PC-3 (cell line): ENCODE data around the gene RBMS3. TPM values are rescaled to one million over a fixed set of nuclear protein-coding genes. Genes with fewer than 3 reads are reported as not detected.

Experiments
- ATAC-seq: fragments of 200-7000 bp; cut with Tn5 transposase; 2 replicates; pipeline ENCODE4 v1.9.1; 2020; ENCODE audit warnings: mild to moderate bottlenecking, moderate library complexity
- BruUV-seq: library from RNA; stranded (reverse); fragments of 400-500 nt; replicated peaks from 2 replicates; lab custom pipeline; 2021; lab: Mats Ljungman, UMichigan
- CTCF ChIA-PET: fragments of 300-600 bp; sonication (Branson Sonifier 250); formaldehyde crosslinking; loops from one replicate; lab custom pipeline; 2022; ENCODE audit warnings: antibody characterized with exemption; lab: Charles Lee
- POLR2A ChIA-PET: fragments of 300-600 bp; sonication (Branson Sonifier 250); formaldehyde crosslinking; loops from one replicate; lab custom pipeline; 2022; ENCODE audit warnings: antibody characterized with exemption; ENCODE audit not compliant: unreplicated experiment; lab: Charles Lee
- DNase-seq: peaks from one replicate; pipeline ENCODE4 v3.0.0-alpha.2; 2015
- H2AFZ ChIP-seq: fragments of 300-600 bp; sonication (generic); 2 replicates; pipeline ENCODE4 v1.6.0; 2016; ENCODE audit warnings: antibody characterized with exemption, low read length
- H3F3A ChIP-seq: fragments of 300-600 bp; sonication (generic); one replicate; pipeline ENCODE4 v1.6.0; 2017; ENCODE audit warnings: antibody characterized with exemption, low read length, control low read depth, mild to moderate bottlenecking; ENCODE audit not compliant: unreplicated experiment
- H3K27ac ChIP-seq: fragments of 300-600 bp; sonication (generic); 2 replicates; pipeline ENCODE4 v1.5.1; 2016; ENCODE audit warnings: mild to moderate bottlenecking, low read length
- H3K27me3 ChIP-seq: fragments of 300-600 bp; sonication (generic); 2 replicates; pipeline ENCODE4 v1.6.1; 2016; ENCODE audit warnings: low read length, mixed read lengths
- H3K36me3 ChIP-seq: fragments of 300-600 bp; sonication (generic); 2 replicates; pipeline ENCODE4 v1.6.1; 2016; ENCODE audit warnings: low read depth, mixed run types, low read length, mixed read lengths
- H3K4me1 ChIP-seq: fragments of 300-600 bp; sonication (generic); 2 replicates; pipeline ENCODE4 v1.5.1; 2016; ENCODE audit warnings: low read length; ENCODE audit not compliant: insufficient read depth
- H3K4me2 ChIP-seq: fragments of 300-600 bp; sonication (generic); 2 replicates; pipeline ENCODE4 v1.6.0; 2016; ENCODE audit warnings: low read length
- H3K4me3 ChIP-seq: fragments of 300-600 bp; sonication (generic); 2 replicates; pipeline ENCODE4 v1.5.1; 2016; ENCODE audit warnings: mild to moderate bottlenecking, low read length, mixed read lengths
- H3K79me2 ChIP-seq: fragments of 300-600 bp; sonication (generic); 2 replicates; pipeline ENCODE4 v1.6.1; 2017; ENCODE audit warnings: low read length, mixed read lengths
- H3K9ac ChIP-seq: fragments of 300-600 bp; sonication (generic); 2 replicates; pipeline ENCODE4 v1.6.0; 2016; ENCODE audit warnings: mild to moderate bottlenecking, low read length
- H3K9me2 ChIP-seq: fragments of 300-600 bp; sonication (generic); replicated peaks from 2 replicates; pipeline ENCODE4 v1.6.1; 2016; ENCODE audit warnings: mixed run types, low read length, mixed read lengths
- H3K9me3 ChIP-seq: fragments of 300-600 bp; sonication (generic); 2 replicates; pipeline ENCODE4 v1.6.1; 2016; ENCODE audit warnings: low read length, mixed read lengths
- H4K20me1 ChIP-seq: fragments of 300-600 bp; sonication (generic); 2 replicates; pipeline ENCODE4 v1.6.1; 2016; ENCODE audit warnings: low read length, mixed read lengths
- EZH2 ChIP-seq: fragments of 300-600 bp; sonication (generic); IDR thresholded peaks from one replicate; pipeline ENCODE4 v1.6.1; 2017; ENCODE audit warnings: antibody characterized with exemption, mild to moderate bottlenecking, low read length; ENCODE audit not compliant: unreplicated experiment
- EZH2phosphoT487 ChIP-seq: fragments of 300-600 bp; sonication (generic); IDR thresholded peaks from 2 replicates; pipeline ENCODE4 v1.6.1; 2018; ENCODE audit warnings: mild to moderate bottlenecking, antibody characterized with exemption, low read length, borderline replicate concordance
- intact Hi-C: fragments of 100-400 bp; cut with micrococcal nuclease; formaldehyde crosslinking; loops from 2 replicates; pipeline ENCODE4 v1.9.0; 2023
- total RNA-seq: library from RNA; depleted of rRNA; stranded (reverse); fragments of >200 nt; gene quantifications from 2 replicates; pipeline ENCODE4 v1.2.3, GENCODE V29; 2014
- TF ChIP-seq, protein P1 (sequence below): fragments of 300-600 bp; sonication (generic); conservative IDR thresholded peaks from 2 replicates; pipeline ENCODE4 v1.5.1; 2017; ENCODE audit warnings: antibody characterized with exemption, low read depth, mild to moderate bottlenecking, low read length

Gene RBMS3
- total RNA-seq, 1 experiment from 2014 or later, result 5.4 TPM

DNA sequence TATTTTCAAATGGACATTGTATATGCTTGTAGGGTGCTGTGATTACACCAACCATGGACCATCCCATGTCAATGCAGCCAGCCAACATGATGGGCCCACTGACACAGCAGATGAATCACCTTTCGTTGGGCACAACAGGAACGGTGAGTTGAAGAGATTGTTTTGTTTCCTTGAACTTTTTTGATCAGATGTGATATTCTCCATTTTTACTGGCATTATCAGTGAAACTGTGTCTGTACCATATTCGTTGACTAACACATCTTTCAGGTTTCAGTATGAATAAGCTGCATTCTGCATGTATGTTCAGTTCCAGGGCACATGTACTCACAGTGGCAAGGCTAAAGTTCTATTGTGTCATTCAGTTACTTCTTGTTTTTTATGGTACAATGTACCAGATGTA, 655.2 kb downstream of the RBMS3 start:
- DNase-seq, result peak; percentile 39
- no peak overlapping the region for H2AFZ ChIP-seq
- CTCF ChIA-PET, result no interaction called here
- TF ChIP-seq EZH2phosphoT487, result no peak
- TF ChIP-seq EZH2, result no peak
- TF ChIP-seq, protein P1, sequence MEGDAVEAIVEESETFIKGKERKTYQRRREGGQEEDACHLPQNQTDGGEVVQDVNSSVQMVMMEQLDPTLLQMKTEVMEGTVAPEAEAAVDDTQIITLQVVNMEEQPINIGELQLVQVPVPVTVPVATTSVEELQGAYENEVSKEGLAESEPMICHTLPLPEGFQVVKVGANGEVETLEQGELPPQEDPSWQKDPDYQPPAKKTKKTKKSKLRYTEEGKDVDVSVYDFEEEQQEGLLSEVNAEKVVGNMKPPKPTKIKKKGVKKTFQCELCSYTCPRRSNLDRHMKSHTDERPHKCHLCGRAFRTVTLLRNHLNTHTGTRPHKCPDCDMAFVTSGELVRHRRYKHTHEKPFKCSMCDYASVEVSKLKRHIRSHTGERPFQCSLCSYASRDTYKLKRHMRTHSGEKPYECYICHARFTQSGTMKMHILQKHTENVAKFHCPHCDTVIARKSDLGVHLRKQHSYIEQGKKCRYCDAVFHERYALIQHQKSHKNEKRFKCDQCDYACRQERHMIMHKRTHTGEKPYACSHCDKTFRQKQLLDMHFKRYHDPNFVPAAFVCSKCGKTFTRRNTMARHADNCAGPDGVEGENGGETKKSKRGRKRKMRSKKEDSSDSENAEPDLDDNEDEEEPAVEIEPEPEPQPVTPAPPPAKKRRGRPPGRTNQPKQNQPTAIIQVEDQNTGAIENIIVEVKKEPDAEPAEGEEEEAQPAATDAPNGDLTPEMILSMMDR, result no peak
- H3K27ac ChIP-seq, result no peak overlapping the region
- intact Hi-C loops, result no loop called here
- H3K4me2 ChIP-seq, result no peak overlapping the region; the same call in 1 of the 2 replicates
- H3K79me2 ChIP-seq, result no peaks in the 10 kb centered on the region
- H4K20me1 ChIP-seq, result no peaks in the 10 kb centered on the region
- no peak overlapping the region for H3K4me3 ChIP-seq
- POLR2A ChIA-PET, result no interaction called here
- H3K9me2 ChIP-seq, result no peaks in the 10 kb centered on the region; the same call in 1 of the 2 replicates
- BruUV-seq, result no TSS peak
- no peaks in the 10 kb centered on the region for H3K9me3 ChIP-seq
- no peak; the same call in 1 of the 2 replicates for ATAC-seq
- H3K9ac ChIP-seq, result no peak overlapping the region
- no peaks in the 10 kb centered on the region for H3K36me3 ChIP-seq
- peaks cover 29% of the 10 kb centered on the region for H3K4me1 ChIP-seq
- no peaks in the 10 kb centered on the region for H3K27me3 ChIP-seq
- peaks cover 5% of the 10 kb centered on the region for H3F3A ChIP-seq

DNA sequence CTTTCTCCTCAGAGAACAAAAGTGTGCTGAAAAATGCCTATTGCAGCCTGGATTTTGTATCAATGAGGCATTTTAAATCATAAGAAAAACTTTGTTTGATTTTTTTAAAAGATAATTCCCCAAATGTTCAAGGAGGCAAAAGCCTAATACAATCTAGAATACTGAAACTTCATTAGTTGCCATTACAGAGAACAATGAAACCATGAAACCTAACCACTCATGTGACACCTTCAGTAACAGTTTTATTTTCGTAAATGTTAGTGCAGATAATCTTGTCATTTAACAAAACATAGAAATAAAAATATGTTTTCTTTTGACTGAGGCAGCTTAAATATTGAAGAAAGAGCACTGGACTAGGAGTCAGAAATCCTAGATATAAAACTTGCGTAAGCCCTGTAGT, 655.9 kb downstream of the RBMS3 start:
- Histone ChIP-seq H3K4me1 (peaks cover 30% of the 10 kb centered on the region), H3K9me3 (no peaks in the 10 kb centered on the region), H4K20me1 (no peaks in the 10 kb centered on the region), H3K27ac (peak overlapping the region; percentile 60), H3K27me3 (no peaks in the 10 kb centered on the region), H3K36me3 (no peaks in the 10 kb centered on the region), H3F3A (peaks cover 5% of the 10 kb centered on the region), H3K79me2 (no peaks in the 10 kb centered on the region), H3K4me3 (no peak overlapping the region), H2AFZ (no peak overlapping the region), H3K4me2 (peak overlapping the region; percentile 53), H3K9ac (0 out of 2 replicates have a peak overlapping the region, but pooled peaks have one; percentile 12), H3K9me2 (no peaks in the 10 kb centered on the region; the same call in 1 of the 2 replicates)
- no peak for DNase-seq
- BruUV-seq, result no TSS peak
- ATAC-seq, result no peak
- TF ChIP-seq, protein P1, result no peak
- no peak for TF ChIP-seq EZH2phosphoT487
- TF ChIP-seq EZH2, result no peak
- ChIA-PET POLR2A (no interaction called here), CTCF (no interaction called here)
- intact Hi-C loops, result no loop called here

DNA sequence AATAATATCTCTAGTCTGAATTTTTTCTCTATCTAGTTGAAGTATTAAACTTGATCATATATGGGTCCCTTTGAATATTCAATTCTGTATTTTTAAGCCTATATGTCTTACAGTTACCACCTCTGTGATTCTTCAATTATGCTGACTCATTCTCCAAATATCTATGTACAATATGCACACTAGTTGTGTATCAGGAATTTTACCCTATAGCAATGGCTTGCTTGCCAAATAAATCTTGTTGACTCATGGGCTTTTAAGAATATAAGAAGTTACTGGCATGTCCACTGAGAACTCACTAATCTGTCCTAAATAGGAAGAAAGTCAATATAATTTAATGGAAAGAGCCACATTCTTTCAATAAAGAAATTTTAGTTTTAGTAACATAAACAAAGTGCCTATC, 656.3 kb downstream of the RBMS3 start:
- no peak for TF ChIP-seq EZH2phosphoT487
- TF ChIP-seq, protein P1, result no peak
- no peak for TF ChIP-seq EZH2
- Histone ChIP-seq H4K20me1 (no peaks in the 10 kb centered on the region), H3F3A (peaks cover 5% of the 10 kb centered on the region), H3K36me3 (no peaks in the 10 kb centered on the region), H3K4me2 (peak overlapping the region; percentile 53), H3K4me1 (peaks cover 30% of the 10 kb centered on the region), H3K27ac (peak overlapping the region; percentile 60), H3K79me2 (no peaks in the 10 kb centered on the region), H3K9ac (0 out of 2 replicates have a peak overlapping the region, but pooled peaks have one; percentile 12), H3K9me3 (no peaks in the 10 kb centered on the region), H3K9me2 (no peaks in the 10 kb centered on the region; the same call in 1 of the 2 replicates), H3K27me3 (no peaks in the 10 kb centered on the region), H2AFZ (no peak overlapping the region), H3K4me3 (no peak overlapping the region)
- ATAC-seq, result peak; percentile 95
- ChIA-PET POLR2A (no interaction called here), CTCF (no interaction called here)
- peak; percentile 97 for DNase-seq
- BruUV-seq, result no TSS peak
- intact Hi-C loops, result no loop called here
